RCC 7860 (cell line): ENCODE results near the gene LRRC31.
A peak's percentile ranks its signal among the peaks of the same experiment; 100 is the strongest.

Experiments used
- DNase-seq: peaks from one replicate; pipeline ENCODE4 v3.0.0-alpha.2; 2015; ENCODE audit warnings: low spot score
- FAIRE-seq: peaks from 2 replicates; lab custom pipeline; 2012; peaks lifted over from hg19 to GRCh38; lab: Jason Lieb, UNC

LRRC31 gene

GRCh38 chr3:169864270-169864669, 5.5 kb downstream of the LRRC31 start:
- no peak for FAIRE-seq

GRCh38 chr3:169863458-169863899, 6.3 kb downstream of the LRRC31 start:
- DNase-seq (peak; percentile 48), FAIRE-seq (peak; percentile 57)

More at GRCh38 chr3:169864270-169864669, 5.5 kb downstream of the LRRC31 start:
- no peak for DNase-seq

GRCh38 chr3:169861871-169862270, 7.9 kb downstream of the LRRC31 start:
- DNase-seq (no peak), FAIRE-seq (no peak)

DNA sequence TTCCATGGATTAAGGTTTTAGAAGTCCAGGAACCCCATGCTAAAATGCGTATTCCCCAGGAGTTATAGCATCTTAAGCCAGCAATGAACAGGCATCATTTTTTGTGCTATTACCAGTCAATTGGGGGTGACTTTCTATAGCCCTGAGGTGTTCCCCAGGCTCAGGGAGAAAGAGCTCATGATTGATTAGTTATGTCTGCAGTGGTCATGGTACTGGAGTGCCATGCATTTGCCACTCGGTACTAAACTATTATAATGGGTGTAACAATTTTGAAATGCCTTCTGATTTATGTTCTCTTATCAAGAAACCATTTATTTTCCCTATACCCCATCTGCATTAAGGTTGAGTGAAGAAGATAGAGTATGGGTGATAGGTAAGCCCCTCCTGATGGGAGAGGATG, 11.9 kb downstream of the LRRC31 start:
- FAIRE-seq (no peak), DNase-seq (no peak)

GRCh38 chr3:169855514-169855913, 14.2 kb downstream of the LRRC31 start:
- DNase-seq (no peak), FAIRE-seq (no peak)

GRCh38 chr3:169850618-169851017, 19.1 kb downstream of the LRRC31 start:
- FAIRE-seq: no peak
- DNase-seq: no peak

- FAIRE-seq: no peak
- no peak for DNase-seq
These were observed 21.0 kb downstream of the LRRC31 start for GRCh38 chr3:169848741-169849140.

GRCh38 chr3:169847896-169848295, 21.8 kb downstream of the LRRC31 start:
- FAIRE-seq (no peak), DNase-seq (no peak)

DNA sequence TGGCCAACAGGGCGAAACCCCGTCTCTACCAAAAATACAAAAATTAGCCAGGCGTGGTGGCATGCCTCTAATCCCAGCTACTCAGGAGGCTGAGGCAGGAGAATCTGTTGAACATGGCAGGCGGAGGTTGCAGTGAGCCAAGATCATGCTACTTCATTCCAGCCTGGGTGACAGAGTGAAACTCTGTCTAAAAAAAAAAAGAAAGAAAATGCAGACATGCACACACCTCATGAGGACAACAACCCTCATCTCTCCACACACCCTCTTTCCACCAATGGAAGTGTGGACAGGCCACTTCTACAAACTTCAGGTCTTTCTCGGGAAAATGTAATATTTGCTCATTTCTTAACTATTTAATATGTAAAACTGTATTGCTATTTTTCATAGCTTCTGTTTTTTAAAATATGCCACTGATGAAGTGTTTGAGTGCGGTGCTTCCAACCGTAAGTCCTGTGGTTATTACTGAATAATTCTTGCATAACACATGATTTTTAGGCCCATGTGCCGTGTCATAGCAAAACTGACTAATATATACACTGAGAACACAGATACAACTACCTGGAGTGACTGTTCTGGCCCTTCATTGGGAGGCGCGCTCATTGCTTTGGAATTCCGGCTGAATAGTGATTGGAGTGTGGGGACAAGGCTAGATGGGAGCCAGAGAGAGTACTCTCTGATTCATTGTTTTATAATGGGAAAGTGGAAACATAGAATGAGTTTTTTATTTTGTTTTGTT, 23.1 kb downstream of the LRRC31 start:
- DNase-seq (peak; percentile 92), FAIRE-seq (peak; percentile 89)

DNA sequence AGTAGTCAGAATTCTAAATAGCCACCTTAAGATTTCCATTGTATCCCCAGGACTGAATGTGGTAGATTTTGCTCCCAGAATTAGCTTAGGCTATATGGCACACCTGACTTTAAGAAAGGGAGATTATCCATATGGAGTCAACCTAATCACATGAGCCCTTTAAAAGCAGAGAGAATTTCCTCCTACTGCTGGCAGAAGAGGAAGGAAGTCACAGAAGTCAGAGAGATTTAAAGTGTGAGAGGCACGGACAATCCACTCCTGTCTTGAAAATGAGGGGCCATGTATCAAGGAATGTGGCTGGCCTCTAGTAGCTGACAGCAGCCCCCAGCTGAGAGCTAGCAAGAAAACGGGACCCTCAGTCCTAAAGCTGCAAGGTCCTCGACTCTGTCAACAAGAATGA, 26.8 kb downstream of the LRRC31 start:
- FAIRE-seq (no peak), DNase-seq (no peak)

GRCh38 chr3:169841171-169841570, 28.6 kb downstream of the LRRC31 start:
- DNase-seq: no peak
- FAIRE-seq: no peak

DNA sequence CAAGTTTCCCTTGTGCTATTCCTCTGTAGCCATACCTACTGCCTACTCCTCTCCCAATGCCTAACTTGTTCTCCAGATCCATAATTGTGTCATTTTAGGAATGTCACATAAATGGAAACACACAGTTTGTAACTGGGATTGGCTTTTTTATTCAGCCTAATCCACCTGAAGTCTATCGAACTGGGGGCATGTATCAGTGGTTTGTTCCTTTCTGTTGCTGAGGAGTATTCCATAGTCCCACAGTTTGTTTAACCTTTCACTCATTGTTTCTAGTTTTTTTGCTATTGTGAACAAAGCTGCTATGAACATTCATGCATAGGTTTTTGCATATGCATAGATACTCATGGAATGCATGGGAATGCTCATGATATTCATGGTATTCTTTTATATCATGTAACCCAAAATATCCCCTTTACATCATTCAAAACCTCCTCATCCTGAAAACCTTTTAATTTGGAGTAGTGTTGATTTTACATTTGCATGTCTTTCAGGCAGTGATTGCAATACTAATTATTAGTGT, 31.2 kb downstream of the LRRC31 start:
- DNase-seq: no peak
- FAIRE-seq: no peak

GRCh38 chr3:169836942-169837275, 32.8 kb downstream of the LRRC31 start:
- FAIRE-seq: no peak
- DNase-seq: no peak

DNA sequence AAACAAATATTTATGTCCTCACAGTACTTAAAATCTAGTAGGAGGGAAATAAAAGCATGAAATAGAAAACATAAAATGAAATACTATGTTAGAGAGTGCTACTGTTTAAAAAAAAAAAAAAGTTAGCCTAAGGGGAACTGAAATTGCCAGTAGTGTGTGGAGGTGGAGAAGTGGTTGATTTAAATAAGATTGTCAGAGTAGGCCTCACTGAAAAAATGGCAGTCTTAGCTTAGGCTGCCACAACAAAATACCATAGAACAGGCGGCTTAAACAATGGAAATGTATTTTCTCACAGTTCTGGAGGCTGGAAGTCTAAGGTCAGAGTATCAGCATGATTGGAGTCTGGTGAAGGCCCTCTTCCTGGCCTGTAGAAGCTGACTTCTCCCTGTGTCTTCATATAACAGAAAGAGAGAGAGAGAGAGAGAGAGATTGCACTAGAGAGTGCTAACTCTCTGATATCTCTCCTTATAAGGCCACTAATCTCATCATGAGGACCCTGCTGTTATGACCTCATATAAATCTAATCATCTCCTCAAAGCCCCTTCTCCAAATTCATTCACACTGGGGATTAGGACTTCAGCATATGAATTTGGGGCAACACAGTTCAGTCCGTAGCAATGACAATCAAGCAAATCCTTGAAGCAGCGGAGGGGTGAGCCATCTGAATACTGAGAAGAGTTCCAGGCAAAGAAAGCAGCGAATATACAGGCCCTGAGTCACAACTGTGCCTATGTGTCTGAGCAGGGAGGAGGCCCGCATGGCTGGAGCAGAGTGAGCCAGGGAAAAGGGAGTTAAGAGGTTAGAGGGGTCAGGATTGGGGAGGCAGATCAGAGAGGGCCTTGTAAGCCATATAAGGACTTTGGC, 33.4 kb downstream of the LRRC31 start:
- DNase-seq (no peak), FAIRE-seq (no peak)

- no peak for FAIRE-seq
- DNase-seq: no peak
These were observed 34.2 kb downstream of the LRRC31 start for GRCh38 chr3:169835533-169835932.

GRCh38 chr3:169827712-169828111, 42.0 kb downstream of the LRRC31 start:
- no peak for DNase-seq
- FAIRE-seq: no peak

- FAIRE-seq (no peak), DNase-seq (no peak)
These were observed 44.4 kb downstream of the LRRC31 start for GRCh38 chr3:169825316-169825715.

DNA sequence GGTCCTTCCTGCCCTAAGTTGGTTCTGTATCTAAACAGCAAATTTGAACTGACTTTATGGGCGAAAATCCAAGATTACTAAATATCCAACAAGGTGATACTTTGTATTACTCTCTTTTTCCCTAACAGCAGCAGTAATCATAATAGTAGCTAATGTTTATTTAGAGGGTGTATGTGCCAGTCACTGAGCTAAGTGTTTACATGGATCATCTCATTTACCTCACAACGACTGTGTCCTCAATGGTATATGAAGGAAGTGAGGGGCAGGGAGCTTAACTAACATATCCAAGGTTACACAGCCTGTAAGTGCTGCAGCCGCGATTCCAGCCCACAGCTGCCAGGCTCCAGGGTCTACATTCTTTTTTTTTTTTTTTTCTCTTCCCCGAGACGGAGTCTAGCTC, 46.8 kb downstream of the LRRC31 start:
- DNase-seq (no peak), FAIRE-seq (no peak)

DNA sequence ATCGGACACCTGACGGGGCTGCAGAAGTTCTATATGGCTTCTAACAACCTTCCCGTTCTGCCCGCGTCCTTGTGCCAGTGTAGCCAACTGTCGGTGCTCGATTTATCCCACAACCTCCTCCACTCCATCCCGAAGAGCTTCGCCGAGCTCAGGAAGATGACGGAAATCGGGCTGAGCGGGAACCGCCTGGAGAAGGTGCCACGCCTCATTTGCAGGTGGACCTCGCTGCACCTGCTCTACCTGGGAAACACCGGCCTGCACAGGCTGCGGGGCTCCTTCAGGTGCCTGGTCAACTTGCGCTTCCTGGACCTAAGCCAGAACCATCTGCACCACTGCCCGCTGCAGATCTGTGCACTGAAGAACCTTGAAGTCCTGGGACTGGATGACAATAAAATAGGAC, 47.2 kb downstream of the LRRC31 start:
- no peak for DNase-seq

GRCh38 chr3:169822091-169822490, 47.6 kb downstream of the LRRC31 start:
- FAIRE-seq (no peak), DNase-seq (no peak)

More for the DNA sequence above, 47.2 kb downstream of the LRRC31 start:
- FAIRE-seq: no peak

GRCh38 chr3:169818316-169818715, 51.4 kb downstream of the LRRC31 start:
- no peak for FAIRE-seq
- peak; percentile 21 for DNase-seq

DNA sequence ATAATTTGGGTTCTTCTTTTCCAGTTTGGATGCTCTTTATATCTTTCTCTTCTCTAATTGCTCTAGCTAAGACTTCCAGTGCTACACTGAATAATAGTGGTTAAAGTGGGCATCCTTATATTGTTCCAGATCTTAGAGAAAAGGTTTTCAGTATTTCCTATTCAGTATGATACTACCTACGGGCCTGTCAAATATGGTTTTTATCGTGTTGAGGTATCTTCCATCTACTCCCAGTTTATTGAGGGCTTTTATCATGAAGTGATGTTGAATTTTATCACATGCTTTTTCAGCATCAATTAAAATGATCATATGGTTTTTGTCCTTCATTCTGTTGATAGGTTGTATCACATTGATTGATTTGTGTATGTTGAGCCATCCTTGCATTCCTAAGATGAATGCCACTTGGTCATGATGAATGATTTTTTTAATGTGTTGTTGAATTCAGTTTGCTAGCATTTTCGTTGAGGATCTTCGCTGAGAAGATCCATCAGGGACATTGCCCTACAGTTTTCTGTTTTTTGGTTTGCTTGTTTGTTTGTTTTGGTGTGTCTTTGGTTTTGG, 54.1 kb downstream of the LRRC31 start:
- FAIRE-seq (no peak), DNase-seq (no peak)
